Measurements from ENCODE around the gene CTIF.

CTIF gene

GRCh38 chr18:48607056-48607984 is 68.5 kb downstream of the CTIF start:
- DNase-seq, result no peak

- DNase-seq, result no peak
Observed at GRCh38 chr18:48608581-48608980, 69.8 kb downstream of the CTIF start.

- DNase-seq, result no peak
Observed at GRCh38 chr18:48609114-48609513, 70.3 kb downstream of the CTIF start.

- no peak for DNase-seq
Observed at GRCh38 chr18:48609820-48610815, 71.3 kb downstream of the CTIF start.

- DNase-seq, result no peak
Observed at GRCh38 chr18:48611203-48611602, 72.4 kb downstream of the CTIF start.

- DNase-seq, result no peak
Observed at GRCh38 chr18:48611785-48612480, 73.1 kb downstream of the CTIF start.

GRCh38 chr18:48612511-48612910 is 73.7 kb downstream of the CTIF start:
- no peak for DNase-seq

GRCh38 chr18:48612917-48613316 is 74.1 kb downstream of the CTIF start:
- no peak for DNase-seq

- DNase-seq, result no peak
Observed at GRCh38 chr18:48613589-48614404, 75.0 kb downstream of the CTIF start.

GRCh38 chr18:48615566-48616401 is 77.0 kb downstream of the CTIF start:
- DNase-seq, result peak; percentile 23

- DNase-seq, result no peak
Observed at GRCh38 chr18:48616484-48617255, 77.8 kb downstream of the CTIF start.

GRCh38 chr18:48617844-48618497 is 79.1 kb downstream of the CTIF start:
- DNase-seq, result no peak

GRCh38 chr18:48619016-48619415 is 80.2 kb downstream of the CTIF start:
- no peak for DNase-seq

GRCh38 chr18:48619501-48619900 is 80.7 kb downstream of the CTIF start:
- no peak for DNase-seq

GRCh38 chr18:48620071-48620470 is 81.2 kb downstream of the CTIF start:
- no peak for DNase-seq

- DNase-seq, result no peak
Observed at GRCh38 chr18:48621240-48621639, 82.4 kb downstream of the CTIF start.

- DNase-seq, result no peak
Observed at GRCh38 chr18:48621815-48622555, 83.2 kb downstream of the CTIF start.

- DNase-seq, result no peak
Observed at GRCh38 chr18:48622911-48623431, 84.1 kb downstream of the CTIF start.
